Large intestine (tissue), 3 donors: ENCODE results near the gene CSTPP1. TPM values are rescaled to one million over a fixed set of nuclear protein-coding genes. Genes with fewer than 3 reads are reported as not detected.

ENCODE experiments used
- DNase-seq, 2 donors: peaks; one replicate each; pipeline versions ENCODE4 v3.0.0 to v3.0.0-alpha.2; 2013
- H3K27ac ChIP-seq: one replicate; pipeline ENCODE4 v1.5.1; 2013; ENCODE audit warnings: low read length
- H3K27me3 ChIP-seq: 2 replicates; pipeline ENCODE4 v1.6.1; 2013; ENCODE audit warnings: low read length; ENCODE audit not compliant: control insufficient read depth, insufficient read depth
- H3K36me3 ChIP-seq: 2 replicates; pipeline ENCODE4 v1.6.1; 2013; ENCODE audit warnings: low read length; ENCODE audit not compliant: control insufficient read depth, insufficient read depth
- H3K4me1 ChIP-seq: one replicate; pipeline ENCODE4 v1.6.1; 2013; ENCODE audit warnings: low read length; ENCODE audit not compliant: control insufficient read depth, insufficient read depth
- H3K4me3 ChIP-seq: one replicate; pipeline ENCODE4 v1.5.1; 2013; ENCODE audit warnings: low read length
- H3K9me3 ChIP-seq: one replicate; pipeline ENCODE4 v1.6.1; 2013; ENCODE audit warnings: mild to moderate bottlenecking, low read depth, low read length, moderate library complexity; ENCODE audit not compliant: control insufficient read depth
- WGBS: methylation state at CpG from one replicate; pipeline ENCODE4 v1.1.5; 2013; ENCODE audit warnings: low lambda C conversion rate; ENCODE audit not compliant: insufficient coverage; 5-methylcytosine and 5-hydroxymethylcytosine counted together
- polyA plus RNA-seq: library from polyadenylated mRNA; unstranded; fragments of 120-200 nt; gene quantifications from one replicate; pipeline ENCODE4 v1.2.1, GENCODE V29; 2013

CSTPP1 gene
- polyA plus RNA-seq, 1 donor, result 32.9 TPM

- Histone ChIP-seq H3K4me3 (no peak overlapping the region), H3K27ac (no peak overlapping the region), H3K9me3 (peaks cover 3% of the 10 kb centered on the region), H3K27me3 (no peaks in the 10 kb centered on the region), H3K4me1 (no peaks in the 10 kb centered on the region), H3K36me3 (no peaks in the 10 kb centered on the region)
- no peak for DNase-seq
Measured at GRCh38 chr11:47034091-47034490, 97.5 kb downstream of the CSTPP1 start.

- Histone ChIP-seq H3K4me1 (no peaks in the 10 kb centered on the region), H3K9me3 (peaks cover 5% of the 10 kb centered on the region), H3K4me3 (no peak overlapping the region), H3K27me3 (no peaks in the 10 kb centered on the region), H3K27ac (no peak overlapping the region), H3K36me3 (no peaks in the 10 kb centered on the region)
- DNase-seq, result no peak
- WGBS, result 100% methylated on average over 1 of the region's 5 CpGs
Measured at GRCh38 chr11:47035108-47035507, 98.5 kb downstream of the CSTPP1 start.

GRCh38 chr11:47044119-47044518 lies 107.6 kb downstream of the CSTPP1 start:
- H3K4me1 ChIP-seq, result no peaks in the 10 kb centered on the region
- peaks cover 2% of the 10 kb centered on the region for H3K9me3 ChIP-seq
- H3K36me3 ChIP-seq, result no peaks in the 10 kb centered on the region
- no peak overlapping the region for H3K27ac ChIP-seq
- 100% methylated on average over 2 of the region's 6 CpGs for WGBS
- H3K4me3 ChIP-seq, result no peak overlapping the region
- H3K27me3 ChIP-seq, result no peaks in the 10 kb centered on the region
- DNase-seq, result no peak

DNA sequence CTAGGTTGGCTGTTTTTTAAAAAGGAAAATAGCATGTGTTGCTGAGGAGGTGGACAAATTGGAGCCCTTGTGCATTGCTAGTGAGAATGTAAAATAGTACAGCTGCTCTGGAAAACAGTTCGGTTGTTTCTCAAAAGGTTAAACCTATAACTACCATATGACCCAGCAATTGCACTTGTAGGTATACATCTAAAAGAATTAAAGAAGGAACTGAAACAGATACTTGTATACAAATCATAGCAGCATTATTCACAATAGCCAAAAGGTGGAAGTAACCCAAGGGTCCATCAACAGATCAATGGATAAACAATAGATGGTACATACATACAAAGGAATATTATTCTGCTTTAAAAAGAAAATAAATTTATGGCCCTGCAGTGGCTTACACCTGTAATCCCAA lies 111.4 kb downstream of the CSTPP1 start:
- no peak overlapping the region for H3K27ac ChIP-seq
- H3K27me3 ChIP-seq, result no peaks in the 10 kb centered on the region

DNA sequence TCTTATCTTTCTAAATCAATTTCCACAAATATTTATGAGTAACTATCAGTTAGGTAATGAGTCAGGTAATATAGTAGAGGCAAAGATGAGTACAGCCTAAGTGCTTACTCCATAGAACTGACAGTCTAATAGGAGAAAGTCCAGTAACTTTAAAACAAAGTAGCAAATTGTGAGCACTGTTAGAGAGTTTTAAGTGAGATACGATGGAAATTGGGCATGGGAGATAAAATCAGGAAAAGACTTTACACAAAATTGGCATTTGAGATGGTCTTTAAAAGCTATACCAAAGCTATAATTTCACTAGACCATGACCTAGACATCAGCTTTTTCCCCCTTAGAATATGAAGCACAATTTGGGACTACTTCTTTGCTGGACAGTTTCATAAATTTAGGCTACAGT lies 113.7 kb downstream of the CSTPP1 start:
- Histone ChIP-seq H3K27ac (no peak overlapping the region), H3K4me1 (no peaks in the 10 kb centered on the region), H3K27me3 (no peaks in the 10 kb centered on the region), H3K9me3 (no peaks in the 10 kb centered on the region), H3K4me3 (no peak overlapping the region), H3K36me3 (no peaks in the 10 kb centered on the region)
- DNase-seq, result no peak
- 86% methylated on average over 1 of the region's 1 CpG for WGBS

More for the DNA sequence above, 111.4 kb downstream of the CSTPP1 start:
- no peaks in the 10 kb centered on the region for H3K4me1 ChIP-seq
- H3K36me3 ChIP-seq, result no peaks in the 10 kb centered on the region
- no peak for DNase-seq
- H3K9me3 ChIP-seq, result no peaks in the 10 kb centered on the region
- no CpG with 5 or more reads among the region's 1 CpG for WGBS
- H3K4me3 ChIP-seq, result no peak overlapping the region

DNA sequence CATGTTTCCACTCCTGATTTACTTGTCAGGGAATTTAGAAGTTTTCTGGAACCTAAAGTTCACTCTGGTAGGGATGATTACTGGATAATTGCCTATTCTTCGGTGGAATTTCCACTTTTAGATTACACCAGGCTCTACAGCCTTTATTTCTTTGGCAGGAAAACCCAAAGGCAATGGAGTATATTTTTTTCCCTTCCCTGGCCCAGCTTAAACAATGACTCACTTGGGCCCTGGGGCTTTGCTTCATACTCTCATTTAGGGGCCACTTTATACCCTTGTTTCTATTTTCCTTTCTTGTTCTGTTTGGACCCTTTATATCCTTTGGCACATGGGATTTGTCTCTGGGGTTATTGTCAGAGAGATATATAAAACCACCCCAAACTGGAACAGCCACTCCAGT lies 114.7 kb downstream of the CSTPP1 start:
- H3K9me3 ChIP-seq, result no peaks in the 10 kb centered on the region
- H3K4me1 ChIP-seq, result peaks cover 5% of the 10 kb centered on the region
- no peak overlapping the region for H3K27ac ChIP-seq
- WGBS, result no CpG with 5 or more reads among the region's 1 CpG
- no peaks in the 10 kb centered on the region for H3K36me3 ChIP-seq
- DNase-seq, result no peak
- H3K27me3 ChIP-seq, result no peaks in the 10 kb centered on the region
- H3K4me3 ChIP-seq, result no peak overlapping the region

GRCh38 chr11:47052165-47052564 lies 115.6 kb downstream of the CSTPP1 start:
- H3K4me3 ChIP-seq, result no peak overlapping the region
- peaks cover 7% of the 10 kb centered on the region for H3K4me1 ChIP-seq
- no peak overlapping the region for H3K27ac ChIP-seq
- H3K36me3 ChIP-seq, result no peaks in the 10 kb centered on the region
- no peak for DNase-seq
- 97% methylated on average over 4 of the region's 7 CpGs for WGBS
- no peaks in the 10 kb centered on the region for H3K9me3 ChIP-seq
- H3K27me3 ChIP-seq, result no peaks in the 10 kb centered on the region

- H3K9me3 ChIP-seq, result peaks cover 3% of the 10 kb centered on the region
- H3K27me3 ChIP-seq, result no peaks in the 10 kb centered on the region
- no peaks in the 10 kb centered on the region for H3K36me3 ChIP-seq
- no peak for DNase-seq
- peaks cover 7% of the 10 kb centered on the region for H3K4me1 ChIP-seq
- H3K27ac ChIP-seq, result no peak overlapping the region
- H3K4me3 ChIP-seq, result no peak overlapping the region
Measured at GRCh38 chr11:47052576-47052975, 116.0 kb downstream of the CSTPP1 start.

DNA sequence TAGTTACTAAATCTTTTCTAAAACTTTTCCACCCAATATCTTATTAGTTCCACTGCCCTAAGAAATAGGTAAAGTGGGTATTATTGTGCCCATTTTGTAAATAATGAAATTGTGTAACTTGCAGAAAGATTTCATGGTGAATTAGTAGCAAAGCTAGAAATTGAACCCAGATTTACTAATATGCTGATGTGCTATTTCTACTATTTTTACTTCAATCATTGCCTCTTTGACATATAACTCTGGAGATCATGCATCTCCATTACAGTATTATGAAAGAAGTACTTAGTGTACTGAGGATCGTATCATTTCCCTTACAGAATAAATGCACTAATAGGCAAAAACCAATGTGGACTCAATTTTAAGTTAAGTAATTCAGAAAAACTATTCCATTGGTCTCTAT lies 119.0 kb downstream of the CSTPP1 start:
- H3K27me3 ChIP-seq, result no peaks in the 10 kb centered on the region
- no peak overlapping the region for H3K4me3 ChIP-seq
- H3K9me3 ChIP-seq, result peaks cover 7% of the 10 kb centered on the region
- H3K27ac ChIP-seq, result peak overlapping the region; percentile 81
- no CpG with 5 or more reads among the region's 1 CpG for WGBS
- DNase-seq, result no peak
- H3K36me3 ChIP-seq, result peaks cover 11% of the 10 kb centered on the region
- H3K4me1 ChIP-seq, result peaks cover 7% of the 10 kb centered on the region

DNA sequence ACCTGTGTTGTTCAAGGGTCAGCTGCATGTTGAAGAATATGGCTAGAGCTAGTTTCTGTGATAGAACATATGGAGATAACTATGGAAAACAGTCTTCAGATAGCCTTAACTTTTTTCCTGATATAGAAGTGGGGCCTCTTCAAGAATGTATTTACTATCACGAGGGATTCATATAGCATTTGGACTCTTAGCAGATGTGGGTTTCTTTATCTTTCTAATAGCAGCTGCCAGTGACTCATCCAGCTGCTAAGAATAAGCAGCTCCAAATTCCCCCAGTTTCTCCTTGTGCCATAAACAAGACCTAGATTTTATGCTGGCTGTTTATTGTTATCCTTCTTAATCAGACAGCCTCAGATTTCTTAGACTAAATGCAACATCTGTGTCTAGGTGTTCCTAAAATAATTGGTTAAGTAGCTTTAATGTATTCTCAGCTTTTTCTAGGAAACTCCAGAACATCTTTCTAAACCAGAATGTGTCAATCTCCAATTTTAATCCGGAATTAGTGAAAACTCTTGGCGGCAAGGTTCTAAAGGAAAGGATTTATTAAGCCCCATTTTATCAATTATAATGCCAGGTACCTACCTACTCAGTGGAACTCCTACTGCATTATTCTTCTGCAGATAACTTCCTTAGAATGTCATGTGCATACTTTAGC lies 119.8 kb downstream of the CSTPP1 start:
- no peaks in the 10 kb centered on the region for H3K27me3 ChIP-seq
- H3K9me3 ChIP-seq, result peaks cover 7% of the 10 kb centered on the region
- H3K4me3 ChIP-seq, result no peak overlapping the region
- peaks cover 7% of the 10 kb centered on the region for H3K4me1 ChIP-seq
- peaks cover 11% of the 10 kb centered on the region for H3K36me3 ChIP-seq
- DNase-seq, result peak; percentile 66 to 81
- H3K27ac ChIP-seq, result peak overlapping the region; percentile 81
- WGBS, result no CpG with 5 or more reads among the region's 3 CpGs

DNA sequence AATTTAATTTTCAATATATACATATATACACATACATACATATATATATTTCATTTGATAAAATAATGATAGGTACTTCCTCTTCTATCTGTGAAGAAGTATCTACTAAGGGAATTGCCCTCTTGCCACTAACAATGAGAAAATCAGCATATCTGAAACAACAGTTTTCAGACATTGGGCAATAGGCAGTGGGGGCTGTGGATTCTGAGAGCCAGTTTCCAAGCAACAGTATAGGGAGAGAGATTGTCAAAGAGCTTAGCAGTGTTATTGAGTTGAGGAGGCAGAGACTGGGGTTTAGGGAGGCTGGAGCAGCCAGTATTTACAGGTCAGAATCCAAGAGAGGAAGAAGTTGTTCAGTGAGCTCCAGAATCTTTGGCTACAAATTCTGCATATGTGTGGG lies 120.8 kb downstream of the CSTPP1 start:
- H3K4me3 ChIP-seq, result no peak overlapping the region
- peaks cover 7% of the 10 kb centered on the region for H3K9me3 ChIP-seq
- H3K4me1 ChIP-seq, result peaks cover 7% of the 10 kb centered on the region
- H3K36me3 ChIP-seq, result peaks cover 11% of the 10 kb centered on the region
- DNase-seq, result no peak
- H3K27me3 ChIP-seq, result no peaks in the 10 kb centered on the region
- no peak overlapping the region for H3K27ac ChIP-seq
